ENCODE measurements around the gene LMNA.

DNA sequence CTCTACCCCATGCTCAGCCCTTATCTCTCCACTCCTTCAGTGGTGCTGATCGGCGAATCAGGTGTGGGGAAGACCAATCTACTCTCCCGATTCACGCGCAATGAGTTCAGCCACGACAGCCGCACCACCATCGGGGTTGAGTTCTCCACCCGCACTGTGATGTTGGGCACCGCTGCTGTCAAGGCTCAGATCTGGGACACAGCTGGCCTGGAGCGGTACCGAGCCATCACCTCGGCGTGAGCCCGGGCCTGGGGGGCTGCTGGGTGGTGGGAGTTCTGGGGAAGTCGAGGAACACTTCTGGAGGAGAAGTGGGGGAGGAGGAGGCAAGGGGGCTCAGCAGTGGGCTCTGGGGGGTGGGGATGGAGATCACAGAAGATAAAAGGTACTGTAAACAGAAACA is 48.6 kb upstream of the LMNA start:
- TF ChIP-seq, protein P1, sequence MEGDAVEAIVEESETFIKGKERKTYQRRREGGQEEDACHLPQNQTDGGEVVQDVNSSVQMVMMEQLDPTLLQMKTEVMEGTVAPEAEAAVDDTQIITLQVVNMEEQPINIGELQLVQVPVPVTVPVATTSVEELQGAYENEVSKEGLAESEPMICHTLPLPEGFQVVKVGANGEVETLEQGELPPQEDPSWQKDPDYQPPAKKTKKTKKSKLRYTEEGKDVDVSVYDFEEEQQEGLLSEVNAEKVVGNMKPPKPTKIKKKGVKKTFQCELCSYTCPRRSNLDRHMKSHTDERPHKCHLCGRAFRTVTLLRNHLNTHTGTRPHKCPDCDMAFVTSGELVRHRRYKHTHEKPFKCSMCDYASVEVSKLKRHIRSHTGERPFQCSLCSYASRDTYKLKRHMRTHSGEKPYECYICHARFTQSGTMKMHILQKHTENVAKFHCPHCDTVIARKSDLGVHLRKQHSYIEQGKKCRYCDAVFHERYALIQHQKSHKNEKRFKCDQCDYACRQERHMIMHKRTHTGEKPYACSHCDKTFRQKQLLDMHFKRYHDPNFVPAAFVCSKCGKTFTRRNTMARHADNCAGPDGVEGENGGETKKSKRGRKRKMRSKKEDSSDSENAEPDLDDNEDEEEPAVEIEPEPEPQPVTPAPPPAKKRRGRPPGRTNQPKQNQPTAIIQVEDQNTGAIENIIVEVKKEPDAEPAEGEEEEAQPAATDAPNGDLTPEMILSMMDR (conservative IDR thresholded peaks at IDR 0.05): no peak
- TF ChIP-seq ZFX (IDR thresholded peaks at IDR 0.05): no peak

Measured in C4-2B (cell line).